ENCODE results near the gene ADK. TPM values are rescaled to one million over a fixed set of nuclear protein-coding genes. Genes with fewer than 3 reads are reported as not detected.
"Not testable (repeated sequence)": the region's sequence is repeated elsewhere in the genome, so short reads cannot be mapped to it uniquely, and the experiment has no call there.

The ADK gene
- polyA plus RNA-seq, 1 donor from 2014 or later, result 196 TPM

DNA sequence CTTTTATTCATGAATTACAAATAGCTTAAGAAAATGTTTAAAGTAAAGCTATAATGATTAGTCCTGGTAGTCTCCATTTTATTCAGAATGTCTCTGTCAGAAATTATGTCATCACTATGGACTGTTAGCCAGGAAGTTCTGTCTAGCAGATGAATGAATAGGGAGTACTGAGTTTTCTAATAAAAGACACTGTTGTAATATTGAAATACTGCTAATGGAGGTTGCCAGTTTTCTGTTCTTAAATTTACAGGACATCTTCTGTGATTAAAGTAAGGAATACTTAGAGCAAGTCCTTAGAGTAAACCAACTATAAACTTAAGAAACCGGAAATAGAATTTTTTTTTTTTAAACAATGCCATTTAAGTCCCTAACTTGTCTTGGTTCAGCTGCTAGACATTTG is 309.8 kb downstream of the ADK start:
- H3K9me3 Mint-ChIP-seq, result peaks cover 0 to 11% (median 0%) of the 10 kb centered on the region in 3 donors
- peaks cover 17% of the 10 kb centered on the region for H3K36me3 Mint-ChIP-seq
- no peak overlapping the region for H3K27ac Mint-ChIP-seq
- peaks cover 0 to 1% (median 0%) of the 10 kb centered on the region in 3 donors for H3K4me1 Mint-ChIP-seq
- no peaks in the 10 kb centered on the region for H3K27me3 Mint-ChIP-seq
- no peak overlapping the region for H3K4me3 Mint-ChIP-seq

- H3K27ac Mint-ChIP-seq, result no peak overlapping the region
Observed at GRCh38 chr10:74474022-74474713, 323.1 kb downstream of the ADK start.

GRCh38 chr10:74476162-74476706 is 325.2 kb downstream of the ADK start:
- peaks cover 14% of the 10 kb centered on the region for H3K36me3 Mint-ChIP-seq
- H3K4me1 Mint-ChIP-seq, H3K4me3 Mint-ChIP-seq, H3K27ac Mint-ChIP-seq, H3K9me3 Mint-ChIP-seq, H3K27me3 Mint-ChIP-seq: not testable (repeated sequence)

More at GRCh38 chr10:74474022-74474713, 323.1 kb downstream of the ADK start:
- no peaks in the 10 kb centered on the region for H3K27me3 Mint-ChIP-seq
- H3K36me3 Mint-ChIP-seq, result peaks cover 14% of the 10 kb centered on the region
- no peaks in the 10 kb centered on the region for H3K9me3 Mint-ChIP-seq
- no peak overlapping the region for H3K4me3 Mint-ChIP-seq
- peaks cover 0 to 6% (median 4%) of the 10 kb centered on the region in 3 donors for H3K4me1 Mint-ChIP-seq

GRCh38 chr10:74480778-74481177 is 329.8 kb downstream of the ADK start:
- H3K27ac Mint-ChIP-seq, result no peak overlapping the region
- peaks cover 0 to 5% (median 5%) of the 10 kb centered on the region in 3 donors for H3K9me3 Mint-ChIP-seq
- H3K4me3 Mint-ChIP-seq, result no peak overlapping the region
- H3K27me3 Mint-ChIP-seq, result no peaks in the 10 kb centered on the region
- H3K36me3 Mint-ChIP-seq, result peaks cover 26% of the 10 kb centered on the region
- peaks cover 1 to 13% (median 9%) of the 10 kb centered on the region in 3 donors for H3K4me1 Mint-ChIP-seq

DNA sequence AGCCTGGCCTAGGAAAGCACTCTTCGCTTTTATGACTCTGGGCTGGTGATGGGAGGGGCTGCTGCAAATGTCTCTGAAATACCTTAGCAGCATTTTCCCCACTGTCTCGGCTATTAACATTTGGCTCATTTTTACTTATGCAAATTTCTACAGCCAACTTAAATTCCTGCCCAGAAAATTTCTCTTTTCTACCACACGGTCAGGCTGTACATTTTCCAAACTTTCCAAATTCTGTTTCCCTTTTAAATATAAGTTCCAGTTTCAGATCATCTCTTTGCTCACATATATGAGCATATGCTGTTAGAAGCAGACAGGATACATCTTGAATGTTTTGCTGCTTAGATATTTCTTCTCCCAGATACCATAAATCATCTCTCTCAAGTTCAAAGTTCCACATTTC is 332.3 kb downstream of the ADK start:
- Mint-ChIP-seq H3K27me3 (no peaks in the 10 kb centered on the region), H3K4me3 (no peak overlapping the region), H3K4me1 (peaks cover 1 to 17% (median 8%) of the 10 kb centered on the region in 3 donors), H3K27ac (no peak overlapping the region), H3K36me3 (peaks cover 19% of the 10 kb centered on the region), H3K9me3 (peaks cover 0 to 5% (median 5%) of the 10 kb centered on the region in 3 donors)

DNA sequence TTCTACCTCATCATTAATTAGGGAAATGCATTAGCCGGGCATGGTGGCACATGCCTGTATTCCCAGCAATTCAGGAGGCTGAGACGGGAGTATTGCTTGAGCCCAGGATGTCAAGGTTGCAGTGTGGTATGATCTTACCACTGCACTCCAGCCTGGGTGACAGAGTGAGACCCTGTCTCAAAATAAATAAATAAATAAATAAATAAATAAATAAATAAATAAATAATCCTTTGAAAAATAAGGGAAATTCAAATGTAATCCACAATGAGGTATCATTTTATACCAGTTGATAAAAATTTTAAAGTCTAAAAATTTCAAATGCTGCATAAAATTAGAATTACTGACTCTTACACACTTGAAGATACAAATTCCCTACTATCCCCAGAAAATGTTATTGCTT is 334.3 kb downstream of the ADK start:
- Mint-ChIP-seq H3K4me1 (peaks cover 0 to 17% (median 8%) of the 10 kb centered on the region in 3 donors), H3K4me3 (no peak overlapping the region), H3K27me3 (no peaks in the 10 kb centered on the region), H3K36me3 (peaks cover 17% of the 10 kb centered on the region), H3K9me3 (peaks cover 0 to 5% (median 5%) of the 10 kb centered on the region in 3 donors), H3K27ac (no peak overlapping the region)

- Mint-ChIP-seq H3K4me3 (no peak overlapping the region), H3K4me1 (peaks cover 0 to 12% (median 8%) of the 10 kb centered on the region in 3 donors), H3K36me3 (peaks cover 15% of the 10 kb centered on the region), H3K27me3 (no peaks in the 10 kb centered on the region), H3K9me3 (peaks cover 0 to 5% (median 2%) of the 10 kb centered on the region in 3 donors), H3K27ac (no peak overlapping the region)
Observed at GRCh38 chr10:74486659-74487058, 335.6 kb downstream of the ADK start.

- H3K36me3 Mint-ChIP-seq, result peaks cover 7% of the 10 kb centered on the region
- no peaks in the 10 kb centered on the region for H3K9me3 Mint-ChIP-seq
- no peak overlapping the region for H3K4me3 Mint-ChIP-seq
- H3K27me3 Mint-ChIP-seq, result no peaks in the 10 kb centered on the region
- peaks cover 0 to 7% (median 1%) of the 10 kb centered on the region in 3 donors for H3K4me1 Mint-ChIP-seq
- no peak overlapping the region for H3K27ac Mint-ChIP-seq
Observed at GRCh38 chr10:74488907-74489306, 337.9 kb downstream of the ADK start.

- no peaks in the 10 kb centered on the region for H3K27me3 Mint-ChIP-seq
- peaks cover 0 to 4% (median 1%) of the 10 kb centered on the region in 3 donors for H3K4me1 Mint-ChIP-seq
- peaks cover 13% of the 10 kb centered on the region for H3K36me3 Mint-ChIP-seq
- no peak overlapping the region for H3K4me3 Mint-ChIP-seq
- no peak overlapping the region for H3K27ac Mint-ChIP-seq
- no peaks in the 10 kb centered on the region for H3K9me3 Mint-ChIP-seq
Observed at GRCh38 chr10:74490551-74490950, 339.5 kb downstream of the ADK start.

- H3K9me3 Mint-ChIP-seq, result no peaks in the 10 kb centered on the region
- H3K4me1 Mint-ChIP-seq, result peaks cover 0 to 3% (median 1%) of the 10 kb centered on the region in 3 donors
Observed at GRCh38 chr10:74491014-74491413, 340.0 kb downstream of the ADK start.

GRCh38 chr10:74496276-74496675 is 345.3 kb downstream of the ADK start:
- peaks cover 1 to 13% (median 4%) of the 10 kb centered on the region in 3 donors for H3K4me1 Mint-ChIP-seq
- H3K9me3 Mint-ChIP-seq, H3K27me3 Mint-ChIP-seq, H3K4me3 Mint-ChIP-seq: not testable (repeated sequence)
- peak overlapping the region in 1 of 3 donors; percentile 51 for H3K27ac Mint-ChIP-seq
- H3K36me3 Mint-ChIP-seq, result peaks cover 32% of the 10 kb centered on the region

More at GRCh38 chr10:74491014-74491413, 340.0 kb downstream of the ADK start:
- H3K27me3 Mint-ChIP-seq, result no peaks in the 10 kb centered on the region
- peaks cover 13% of the 10 kb centered on the region for H3K36me3 Mint-ChIP-seq
- no peak overlapping the region for H3K27ac Mint-ChIP-seq
- no peak overlapping the region for H3K4me3 Mint-ChIP-seq

DNA sequence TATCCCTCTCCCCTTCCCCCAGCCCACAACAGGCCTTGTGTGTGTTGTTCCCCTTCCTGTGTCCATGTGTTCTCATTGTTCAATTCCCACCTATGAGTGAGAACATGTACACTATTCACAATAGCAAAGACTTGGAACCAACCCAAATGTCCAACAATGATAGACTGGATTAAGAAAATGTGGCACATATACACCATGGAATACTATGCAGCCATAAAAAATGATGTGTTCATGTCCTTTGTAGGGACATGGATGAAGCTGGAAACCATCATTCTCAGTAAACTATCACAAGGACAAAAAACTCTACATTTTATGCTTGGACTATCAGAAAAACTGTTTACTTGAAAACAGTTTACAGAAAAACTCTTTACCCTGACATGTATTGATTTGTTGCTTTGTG is 347.6 kb downstream of the ADK start:
- not testable (repeated sequence) for H3K27me3 Mint-ChIP-seq, H3K4me3 Mint-ChIP-seq, H3K9me3 Mint-ChIP-seq, H3K27ac Mint-ChIP-seq
- Mint-ChIP-seq H3K36me3 (peaks cover 34% of the 10 kb centered on the region), H3K4me1 (peaks cover 6 to 26% (median 7%) of the 10 kb centered on the region in 3 donors)

GRCh38 chr10:74500026-74500704 is 349.1 kb downstream of the ADK start:
- no peak overlapping the region for H3K27ac Mint-ChIP-seq
- H3K4me1 Mint-ChIP-seq, result peaks cover 7 to 26% (median 8%) of the 10 kb centered on the region in 3 donors
- H3K4me3 Mint-ChIP-seq, result peak overlapping the region in 1 of 4 donors; percentile 13
- peaks cover 4 to 15% (median 6%) of the 10 kb centered on the region in 3 donors for H3K9me3 Mint-ChIP-seq
- no peaks in the 10 kb centered on the region for H3K27me3 Mint-ChIP-seq
- H3K36me3 Mint-ChIP-seq, result peaks cover 35% of the 10 kb centered on the region

DNA sequence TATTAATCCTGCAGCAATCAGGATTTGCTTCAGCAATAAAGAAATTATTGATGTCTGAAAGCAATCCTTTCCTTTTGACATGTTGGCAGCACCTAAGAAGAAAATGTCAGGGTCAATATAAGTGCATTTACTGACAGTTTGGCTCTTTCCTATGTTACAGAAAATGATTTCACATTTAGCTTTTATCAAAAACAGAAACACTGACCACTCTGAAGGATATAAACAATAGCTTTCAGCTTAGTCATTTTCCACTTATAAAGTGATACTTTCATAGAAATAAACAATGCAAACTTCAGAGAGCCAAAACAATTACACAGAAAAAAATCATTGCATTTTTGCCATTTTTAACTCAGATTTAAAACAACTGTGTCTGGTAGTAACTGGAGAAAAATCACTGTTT is 349.8 kb downstream of the ADK start:
- H3K9me3 Mint-ChIP-seq, result peaks cover 7 to 22% (median 9%) of the 10 kb centered on the region in 3 donors
- no peak overlapping the region for H3K27ac Mint-ChIP-seq
- H3K4me1 Mint-ChIP-seq, result peaks cover 7 to 26% (median 11%) of the 10 kb centered on the region in 3 donors
- H3K4me3 Mint-ChIP-seq, result no peak overlapping the region
- H3K27me3 Mint-ChIP-seq, result no peaks in the 10 kb centered on the region
- H3K36me3 Mint-ChIP-seq, result peaks cover 40% of the 10 kb centered on the region

DNA sequence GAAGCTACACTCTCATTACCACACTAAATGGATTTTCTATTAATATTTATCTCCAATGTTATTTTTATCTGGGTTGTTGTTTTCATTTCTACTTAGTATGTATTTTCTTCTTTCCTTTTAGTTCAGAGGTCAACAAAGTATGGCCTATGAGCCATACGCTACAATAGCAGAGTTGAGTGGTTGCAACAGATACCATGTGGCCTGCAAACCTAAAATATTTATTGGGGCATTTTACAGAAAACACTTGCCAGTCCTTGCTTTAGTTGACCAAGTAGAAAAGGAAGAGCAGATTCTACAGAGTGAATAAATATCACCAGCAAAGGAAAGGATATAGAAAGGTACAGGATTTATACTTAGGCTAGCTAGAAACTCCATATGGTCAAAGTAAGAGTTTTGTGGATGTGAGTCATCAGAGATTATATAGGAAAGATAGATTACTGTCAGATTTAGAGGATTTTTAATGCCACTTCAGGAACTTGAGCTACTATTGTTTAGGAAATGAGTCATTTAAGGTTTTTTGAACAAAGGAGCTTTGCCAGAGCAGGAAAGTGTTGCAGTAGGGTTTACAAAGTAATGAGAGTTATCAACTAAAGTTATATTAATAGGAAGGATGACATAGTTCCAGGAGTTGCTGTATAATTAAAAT is 352.1 kb downstream of the ADK start:
- no peak overlapping the region for H3K27ac Mint-ChIP-seq
- H3K4me1 Mint-ChIP-seq, result peaks cover 7 to 26% (median 11%) of the 10 kb centered on the region in 3 donors
- peaks cover 5 to 22% (median 7%) of the 10 kb centered on the region in 3 donors for H3K9me3 Mint-ChIP-seq
- H3K27me3 Mint-ChIP-seq, result no peaks in the 10 kb centered on the region
- no peak overlapping the region for H3K4me3 Mint-ChIP-seq
- peaks cover 32% of the 10 kb centered on the region for H3K36me3 Mint-ChIP-seq

All from IgD-negative memory B cell (primary cell).